ENCODE measurements around the gene ZNF333. TPM values are rescaled to one million over a fixed set of nuclear protein-coding genes. Genes with fewer than 3 reads are reported as not detected.
A peak's percentile ranks its signal among the peaks of the same experiment; 100 is the strongest.
"Not testable (repeated sequence)": the region's sequence is repeated elsewhere in the genome, so short reads cannot be mapped to it uniquely, and the experiment has no call there.

ZNF333 gene
- total RNA-seq, 2 donors from 2014 or later, result 5.3 to 7.3 TPM

DNA sequence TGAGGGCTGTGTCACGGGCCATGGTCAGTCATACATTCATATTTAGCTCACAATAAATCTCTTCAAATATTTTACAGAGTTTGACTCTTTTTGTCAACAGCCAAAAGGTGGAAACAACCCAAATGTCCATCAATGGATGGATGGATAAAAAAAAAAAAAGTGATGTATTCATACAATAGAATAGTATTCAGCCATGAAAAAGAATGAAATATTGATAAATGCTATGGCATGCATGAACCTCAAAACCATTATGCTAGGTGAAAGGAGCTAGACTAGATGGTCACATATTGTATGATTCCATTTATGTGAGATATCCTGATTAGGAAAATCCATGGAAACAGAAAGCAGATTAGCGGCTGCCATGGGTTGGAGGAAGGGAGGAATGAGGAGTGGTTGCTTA, 72.3 kb downstream of the ZNF333 start:
- no peak for ATAC-seq
- no peak for DNase-seq
- intact Hi-C loops (cut with DNase I, micrococcal nuclease), result no loop called here

- ATAC-seq, result no peak
- DNase-seq, result no peak
- intact Hi-C loops (cut with DNase I, micrococcal nuclease), result no loop called here
Observed at GRCh38 chr19:14763497-14764145, 73.8 kb downstream of the ZNF333 start.

- ATAC-seq (no peak), DNase-seq (no peak)
- intact Hi-C loops (cut with DNase I, micrococcal nuclease), result no loop called here
Observed at GRCh38 chr19:14764401-14764800, 74.6 kb downstream of the ZNF333 start.

DNA sequence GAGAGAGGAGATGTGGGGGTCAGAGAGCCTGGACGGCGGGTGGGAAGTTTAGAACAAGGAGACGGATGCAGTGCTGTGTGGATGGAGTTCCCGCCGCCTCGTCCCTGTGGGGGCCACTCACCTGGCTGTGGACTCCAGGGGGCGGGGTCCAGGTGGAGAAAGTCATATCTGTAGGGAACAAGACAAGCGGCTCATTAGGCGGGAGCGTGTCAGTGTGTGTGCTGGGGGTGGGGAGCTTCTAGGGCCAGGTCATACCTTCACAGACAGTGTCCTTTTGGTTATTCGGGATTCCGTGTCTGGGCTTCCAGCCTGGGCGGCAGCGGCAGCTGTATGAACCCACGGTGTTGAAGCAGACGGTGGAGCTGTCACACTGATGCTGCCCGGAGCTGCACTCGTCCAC, 75.6 kb downstream of the ZNF333 start:
- intact Hi-C loops (cut with DNase I, micrococcal nuclease); DNase-seq; ATAC-seq: not testable (repeated sequence)

DNA sequence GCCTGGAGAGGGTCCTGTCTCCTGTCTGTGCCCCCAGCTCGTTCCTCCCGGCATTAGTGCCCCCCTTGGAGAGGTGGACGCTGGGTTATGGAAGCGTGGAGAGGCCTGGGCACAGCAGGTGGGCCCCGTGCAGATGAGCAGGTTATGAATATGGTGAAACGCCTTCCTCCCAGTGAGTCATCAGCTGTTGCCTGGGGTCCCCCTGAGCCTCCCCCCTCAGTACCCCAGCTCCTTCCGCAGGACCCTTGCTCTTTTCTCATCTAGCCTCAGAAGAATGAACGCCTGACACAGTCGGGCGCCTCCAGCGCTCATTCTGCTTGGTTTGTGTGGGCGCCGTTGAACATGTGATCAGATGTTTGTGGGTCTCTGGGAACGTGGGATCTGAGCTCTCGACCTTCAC, 76.0 kb downstream of the ZNF333 start:
- intact Hi-C loops (cut with DNase I, micrococcal nuclease); ATAC-seq; DNase-seq: not testable (repeated sequence)

- DNase-seq (no peak), ATAC-seq (no peak)
- intact Hi-C loops (cut with DNase I, micrococcal nuclease), result no loop called here
Observed at GRCh38 chr19:14767466-14767971, 77.7 kb downstream of the ZNF333 start.

GRCh38 chr19:14768001-14768400, 78.2 kb downstream of the ZNF333 start:
- no peak for ATAC-seq
- DNase-seq, result no peak
- intact Hi-C loops (cut with DNase I, micrococcal nuclease), result no loop called here

DNA sequence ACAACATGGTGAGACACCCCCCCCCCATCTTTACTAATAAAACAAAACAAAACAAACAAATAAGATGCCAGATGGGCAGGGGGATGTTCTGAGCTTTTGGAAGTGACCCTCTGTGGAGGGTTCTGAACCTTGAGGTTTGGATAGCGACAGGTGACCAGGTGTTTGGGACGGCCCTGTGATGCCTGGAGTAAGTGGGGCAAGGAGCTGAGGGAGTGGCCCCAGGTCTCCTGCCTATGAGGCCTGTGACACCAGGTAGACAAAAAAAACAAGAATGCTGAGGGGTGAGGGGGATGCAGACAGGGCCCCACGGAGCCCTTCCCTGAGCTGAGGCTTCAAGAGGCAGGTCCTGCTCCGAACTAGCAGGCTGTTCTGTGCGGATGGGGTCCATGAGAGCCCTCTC, 79.4 kb downstream of the ZNF333 start:
- intact Hi-C loops (cut with DNase I, micrococcal nuclease), result no loop called here
- no peak for ATAC-seq
- DNase-seq, result no peak

GRCh38 chr19:14770136-14770535, 80.3 kb downstream of the ZNF333 start:
- DNase-seq (no peak), ATAC-seq (no peak)
- intact Hi-C loops (cut with DNase I, micrococcal nuclease), result no loop called here

GRCh38 chr19:14770944-14771839, 81.3 kb downstream of the ZNF333 start:
- DNase-seq (no peak), ATAC-seq (no peak)
- intact Hi-C loops (cut with DNase I, micrococcal nuclease), result no loop called here

- ATAC-seq (no peak), DNase-seq (no peak)
- intact Hi-C loops (cut with DNase I, micrococcal nuclease), result no loop called here
Observed at GRCh38 chr19:14772467-14772866, 82.6 kb downstream of the ZNF333 start.

DNA sequence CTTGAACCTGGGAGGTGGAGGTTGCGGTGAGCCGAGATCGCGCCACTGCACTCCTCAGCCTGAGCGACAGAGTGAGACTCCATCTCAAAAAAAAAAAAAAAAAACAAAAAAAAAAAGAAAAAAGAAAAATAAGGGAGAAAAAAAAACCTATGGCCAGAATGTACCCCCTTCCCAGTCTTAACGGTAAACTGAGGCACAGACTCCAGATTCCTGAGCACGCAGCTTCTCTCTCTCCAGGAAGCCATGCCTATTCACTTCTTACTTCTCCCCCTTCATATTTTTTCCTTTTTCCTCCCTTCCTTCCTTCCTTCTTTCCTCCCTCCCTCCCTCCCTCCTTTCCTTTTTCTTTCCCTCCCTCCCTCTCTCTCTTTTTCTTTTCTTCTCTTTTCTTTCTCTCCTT, 83.1 kb downstream of the ZNF333 start:
- intact Hi-C loops (cut with DNase I, micrococcal nuclease), result no loop called here
- ATAC-seq (no peak), DNase-seq (no peak)

GRCh38 chr19:14773722-14774121, 83.9 kb downstream of the ZNF333 start:
- ATAC-seq; intact Hi-C loops (cut with DNase I, micrococcal nuclease); DNase-seq: not testable (repeated sequence)

DNA sequence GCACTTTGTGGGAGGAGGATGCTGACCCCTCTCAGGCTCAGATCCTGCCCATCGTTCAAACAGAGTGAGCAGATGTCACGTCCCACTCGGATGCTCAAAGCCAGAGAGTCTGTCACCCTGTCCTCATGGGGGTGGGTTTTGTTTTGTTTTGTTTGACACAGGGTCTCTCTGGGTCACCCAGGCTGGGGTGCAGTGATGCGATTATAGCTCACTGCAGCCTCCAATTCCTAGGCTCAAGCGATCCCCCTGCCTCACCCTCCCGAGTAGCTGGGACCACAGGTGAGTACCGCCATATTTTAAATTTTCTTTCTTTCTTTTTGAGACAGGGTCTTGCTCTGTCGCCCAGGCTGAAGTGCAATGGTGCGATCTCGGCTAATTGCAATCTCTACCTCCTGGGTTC, 84.5 kb downstream of the ZNF333 start:
- intact Hi-C loops (cut with DNase I, micrococcal nuclease), result no loop called here
- ATAC-seq, result no peak
- DNase-seq, result no peak

DNA sequence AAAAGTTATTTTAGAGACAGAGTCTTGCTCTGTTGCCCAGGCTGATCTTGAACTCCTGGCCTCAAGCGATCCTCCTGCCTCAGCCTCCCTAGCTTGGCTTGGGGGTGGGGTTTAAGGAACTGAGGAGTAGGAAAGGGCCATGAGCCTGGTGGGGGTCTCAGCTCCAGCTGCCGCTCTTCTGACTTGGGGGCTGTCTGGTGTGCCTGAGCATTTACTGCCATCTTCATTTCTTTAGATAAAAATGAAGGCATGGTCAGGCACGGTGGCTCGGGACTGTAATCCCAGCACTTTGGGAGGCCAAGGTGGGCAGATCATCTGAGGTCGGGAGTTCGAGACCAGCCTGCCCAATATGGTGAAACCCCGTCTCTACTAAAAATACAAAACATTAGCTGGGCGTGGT, 85.5 kb downstream of the ZNF333 start:
- ATAC-seq; DNase-seq; intact Hi-C loops (cut with DNase I, micrococcal nuclease): not testable (repeated sequence)

GRCh38 chr19:14775869-14776586, 86.2 kb downstream of the ZNF333 start:
- intact Hi-C loops (cut with DNase I, micrococcal nuclease), result no loop called here
- DNase-seq, result peak in 1 of 2 donors; percentile 24
- ATAC-seq, result peak; percentile 8

- intact Hi-C loops (cut with DNase I, micrococcal nuclease); ATAC-seq; DNase-seq: not testable (repeated sequence)
Observed at GRCh38 chr19:14777645-14778044, 87.8 kb downstream of the ZNF333 start.

DNA sequence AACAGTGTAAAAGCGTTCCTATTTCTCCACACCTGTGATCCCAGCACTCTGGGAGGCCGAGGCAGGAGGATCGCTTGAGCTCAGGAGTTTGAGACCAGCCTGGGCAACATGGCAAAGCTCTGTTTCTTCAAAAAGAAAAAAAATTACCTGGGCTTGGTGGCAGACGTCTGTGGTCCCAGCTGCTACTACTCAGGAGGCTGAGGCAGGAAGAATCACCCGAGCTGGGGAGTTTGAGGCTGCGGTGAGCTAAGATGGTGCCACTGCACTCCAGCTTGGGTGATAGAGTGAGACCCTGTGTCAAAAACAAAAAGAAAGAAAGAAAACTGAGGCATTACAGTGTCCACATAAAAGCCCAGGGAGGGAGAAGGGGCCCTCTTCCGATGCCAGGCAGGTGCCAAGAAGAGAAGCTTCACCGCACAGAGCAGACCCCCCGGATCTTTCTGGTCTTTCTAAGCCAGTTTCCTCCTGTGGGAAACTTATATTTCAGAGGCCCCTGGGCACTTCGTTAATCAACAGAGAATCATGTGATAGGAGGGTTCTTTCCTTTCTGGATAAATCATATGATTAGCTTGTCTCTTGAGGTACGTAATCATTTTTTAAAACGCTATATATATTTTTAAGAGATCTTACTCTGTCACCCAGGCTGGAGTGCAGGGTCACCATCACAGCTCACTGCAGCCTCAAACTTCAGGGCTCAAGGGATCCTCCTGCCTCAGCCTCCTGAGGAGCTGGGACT, 88.4 kb downstream of the ZNF333 start, which contains the start of gene ADGRE2:
ADGRE2 (minus strand) TSS at position 451 of the 736 bp plus-strand sequence. CDS start 1,804 bp downstream, outside the sequence.
- ATAC-seq; intact Hi-C loops (cut with DNase I, micrococcal nuclease); DNase-seq: not testable (repeated sequence)

All from left colon (tissue), 2 donors.